Amniotic stem cell (primary cell): ENCODE results near the gene ACADVL.
"Not testable (repeated sequence)": the region's sequence is repeated elsewhere in the genome, so short reads cannot be mapped to it uniquely, and the experiment has no call there.

Source experiments
- DNase-seq: peaks from one replicate; lab custom pipeline; 2025; lab: John Stamatoyannopoulos, UW

The ACADVL gene

DNA sequence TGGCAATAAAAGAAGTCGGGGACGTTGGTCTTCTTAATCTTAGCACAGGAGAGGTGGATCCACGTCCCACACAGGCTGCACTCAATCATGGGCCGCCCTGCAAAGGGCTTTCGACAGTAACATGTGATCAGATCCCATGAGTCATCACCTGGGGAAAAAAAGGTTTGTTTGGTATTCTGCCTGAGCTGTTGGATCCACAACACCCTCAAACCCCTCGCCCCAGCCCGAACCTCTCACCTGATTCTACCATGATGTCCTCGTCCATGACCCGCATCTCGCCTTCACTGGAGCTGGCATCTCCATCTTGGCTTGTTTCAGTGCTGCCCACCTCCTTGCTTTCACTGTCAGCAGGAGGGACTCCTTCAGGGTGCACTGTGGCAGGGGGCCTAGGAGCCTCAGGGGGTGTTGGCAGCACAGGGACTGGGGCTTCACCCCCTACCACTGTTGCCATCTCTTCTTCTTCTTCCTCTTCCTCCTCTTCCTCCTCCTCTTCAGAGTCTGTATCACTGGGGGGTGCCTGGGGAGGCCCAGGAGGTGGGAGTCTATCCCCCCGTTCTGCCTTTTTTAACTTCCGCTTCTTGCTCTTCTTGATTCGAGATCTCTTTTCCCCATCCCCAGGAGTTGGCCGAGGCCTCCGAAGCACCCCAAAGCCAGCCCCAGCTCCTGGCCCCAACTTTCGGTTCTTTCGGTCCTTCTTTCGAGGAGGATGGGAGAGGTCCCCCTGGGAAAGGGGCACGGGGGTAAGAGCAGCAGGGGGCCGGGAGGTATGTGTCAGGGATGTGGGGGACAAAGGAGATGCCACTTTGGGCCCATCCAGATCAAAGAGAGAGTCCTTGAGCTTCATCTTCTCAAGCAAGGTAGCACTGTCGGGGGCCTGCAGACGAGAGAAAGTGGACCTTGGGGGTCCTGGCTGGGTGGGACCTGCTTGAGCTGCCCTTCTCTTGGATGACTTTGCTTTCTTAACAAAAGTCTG lies 16.2 kb downstream of the ACADVL start:
- DNase-seq: no peak

DNA sequence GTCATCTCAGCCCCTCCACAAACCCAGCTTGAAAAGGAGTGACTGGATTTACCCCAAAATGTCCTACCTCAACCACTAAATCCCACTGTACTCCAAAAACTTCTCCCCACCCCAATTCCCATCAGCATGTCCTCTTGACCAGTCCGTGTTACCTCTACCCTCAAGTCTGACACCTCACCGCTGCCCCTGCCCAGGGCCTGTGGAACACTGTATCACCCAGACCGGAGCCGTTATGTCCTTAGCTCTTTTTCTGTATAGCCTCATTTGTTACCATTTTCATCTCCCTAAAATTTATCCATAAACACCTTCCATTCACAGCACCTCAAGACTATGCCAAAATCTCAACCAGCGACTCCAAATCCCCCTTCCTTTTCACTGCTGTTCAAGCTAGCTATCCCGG lies 17.1 kb downstream of the ACADVL start:
- no peak for DNase-seq

DNA sequence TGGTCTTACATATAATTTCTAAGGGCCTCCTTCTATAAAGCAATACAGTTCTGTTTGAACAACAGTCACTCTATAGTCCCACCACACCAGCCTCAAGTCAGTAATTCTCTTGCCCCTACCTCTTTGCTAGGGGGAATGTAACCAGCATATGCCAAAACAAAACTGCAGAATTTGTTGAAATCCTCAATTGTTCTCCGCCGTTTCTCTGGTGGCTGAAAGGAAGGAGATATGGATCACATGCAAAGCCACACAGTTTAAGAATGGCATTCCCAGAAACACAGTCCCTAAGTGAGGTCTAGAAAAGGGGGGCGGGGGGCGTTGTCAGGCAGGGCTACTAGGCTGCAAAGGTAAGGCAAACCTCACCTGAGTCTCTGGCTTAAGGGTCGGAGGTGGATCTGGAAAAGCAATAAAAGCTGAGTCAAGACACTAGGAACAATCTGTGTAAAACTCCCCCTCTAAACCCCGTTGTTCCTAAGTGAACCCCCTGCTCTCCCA lies 17.6 kb downstream of the ACADVL start:
- DNase-seq: no peak

DNA sequence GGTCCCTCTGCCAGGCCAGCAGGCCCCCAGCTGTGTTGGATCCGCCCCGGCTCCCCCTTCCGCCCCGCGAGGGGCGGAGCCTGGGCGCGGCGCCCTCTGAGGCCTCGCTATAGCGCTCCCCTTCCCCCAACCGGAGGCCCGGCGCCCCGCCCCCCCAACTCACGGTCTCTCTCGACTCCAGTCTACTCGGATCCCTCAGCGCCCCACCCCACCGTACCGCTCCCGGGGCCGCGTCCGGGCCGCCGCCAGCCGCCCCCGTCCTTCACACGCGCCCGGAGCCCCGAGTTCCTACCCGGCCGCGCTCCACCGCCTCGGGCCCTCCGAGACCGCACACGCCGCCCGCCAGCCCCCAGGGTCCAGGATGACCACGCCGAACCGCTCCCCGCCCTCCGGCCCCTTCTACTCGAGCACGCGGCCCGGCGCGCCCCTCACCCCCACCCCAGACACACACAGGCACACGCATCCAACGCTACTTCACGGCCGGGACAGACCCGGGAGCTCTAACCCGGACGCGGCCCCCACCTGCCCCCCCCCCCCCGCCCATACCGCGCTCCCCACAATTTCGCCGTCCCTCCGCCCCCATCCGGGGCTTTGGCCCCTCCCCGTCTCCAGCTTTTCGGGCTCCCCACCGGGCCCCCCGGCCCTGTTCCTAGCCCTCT lies 18.2 kb downstream of the ACADVL start:
- no peak for DNase-seq

DNA sequence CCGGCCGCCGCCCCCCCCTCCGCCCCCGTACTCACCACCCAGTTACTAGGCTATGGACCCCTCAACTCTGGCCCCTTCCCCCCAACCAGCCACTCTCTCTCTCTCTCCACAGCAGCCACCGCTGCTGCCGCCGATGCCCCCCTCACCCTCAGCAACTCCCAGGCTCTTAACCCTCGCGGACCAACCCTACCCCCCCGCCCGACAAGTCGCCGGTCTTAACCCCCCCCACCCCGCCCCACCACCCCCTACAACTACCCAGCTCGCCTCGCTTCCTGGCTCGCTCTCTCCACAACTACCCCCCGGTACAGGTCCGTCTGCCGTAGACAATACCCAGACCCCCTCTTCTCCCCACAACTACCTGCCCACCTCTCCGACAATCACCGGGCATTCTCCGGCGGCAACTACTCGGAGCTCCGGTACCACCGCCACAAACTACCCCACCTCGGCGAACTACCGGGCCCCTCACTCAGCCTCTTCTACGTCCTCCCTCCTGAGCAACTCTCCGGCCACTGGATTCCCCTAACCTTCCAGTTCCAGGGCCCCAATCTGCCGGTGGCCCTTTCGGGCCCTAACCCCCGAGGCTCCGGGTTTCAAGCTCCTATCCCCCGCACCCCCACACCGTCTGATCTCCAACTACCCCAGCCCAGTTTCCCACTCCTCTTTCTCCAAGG lies 18.8 kb downstream of the ACADVL start:
- no peak for DNase-seq

DNA sequence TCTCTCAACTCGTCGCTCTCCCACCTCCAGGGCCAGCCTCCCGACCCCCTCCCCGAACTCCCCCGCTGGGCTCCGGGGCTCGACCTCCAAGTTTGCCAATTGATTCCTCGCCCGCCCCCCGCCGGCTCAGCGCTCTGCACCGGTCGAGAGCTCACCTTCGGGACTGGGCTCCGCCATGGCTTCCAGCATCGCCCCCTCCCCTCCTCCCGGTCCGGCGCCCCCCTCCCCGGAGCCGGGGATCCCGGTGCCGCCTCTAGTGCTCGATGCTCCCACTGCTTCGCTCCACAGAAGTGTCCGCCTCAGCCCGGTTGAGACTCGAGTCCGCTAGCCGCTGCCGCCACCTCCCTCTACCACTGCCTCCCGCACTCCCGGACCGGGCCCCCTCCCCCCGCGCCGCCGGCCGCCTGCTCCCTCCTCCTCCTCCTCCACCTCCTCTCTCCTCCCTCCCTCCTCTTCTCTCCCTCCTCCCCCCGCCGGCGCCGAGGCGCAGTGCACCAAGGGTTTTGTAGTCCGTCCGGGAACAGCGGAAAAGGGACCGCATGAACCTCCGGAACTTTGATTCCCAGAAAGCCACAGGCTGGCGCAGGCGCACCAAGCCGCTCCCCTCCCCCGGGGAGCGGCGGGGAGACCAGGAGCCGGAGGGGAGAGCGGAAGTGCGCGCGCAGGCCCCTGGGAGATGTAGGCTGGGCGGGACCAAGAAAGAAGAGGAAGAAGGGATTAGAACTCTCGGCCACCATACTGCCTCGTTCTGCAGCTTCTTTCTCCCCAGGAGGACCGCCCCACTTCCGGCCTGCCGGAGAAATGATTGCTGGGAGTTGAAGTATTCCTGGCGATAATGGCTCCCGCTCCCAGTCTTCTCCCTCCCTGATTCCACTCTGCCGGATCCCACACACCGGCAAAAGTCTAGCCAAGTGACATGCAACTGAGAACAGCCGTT lies 19.6 kb downstream of the ACADVL start, which contains the start of gene PHF23:
PHF23 (minus strand) TSS at position 367 of the 937 bp plus-strand sequence; CDS start at position 189, 178 bp downstream.
- peak; percentile 99 for DNase-seq

DNA sequence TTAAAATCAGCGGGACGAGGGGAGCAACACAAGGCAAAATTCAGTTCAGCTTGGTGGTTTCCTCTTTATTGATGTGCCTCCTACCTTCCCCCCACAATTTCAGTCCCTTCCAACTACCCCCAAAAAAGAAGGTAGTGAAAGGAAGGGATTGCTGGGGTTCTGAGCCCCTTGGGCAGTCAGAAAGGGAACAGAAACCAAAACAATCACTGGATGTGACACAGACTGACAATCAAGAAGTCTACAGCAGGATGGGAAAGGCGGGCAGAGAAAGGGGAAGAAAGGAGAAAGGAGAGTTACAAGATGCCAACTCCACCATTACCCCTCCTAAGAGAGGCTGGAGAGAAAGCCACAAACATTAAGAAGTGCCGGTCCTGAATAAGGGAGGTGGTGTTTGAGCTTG lies 20.6 kb downstream of the ACADVL start:
- no peak for DNase-seq

DNA sequence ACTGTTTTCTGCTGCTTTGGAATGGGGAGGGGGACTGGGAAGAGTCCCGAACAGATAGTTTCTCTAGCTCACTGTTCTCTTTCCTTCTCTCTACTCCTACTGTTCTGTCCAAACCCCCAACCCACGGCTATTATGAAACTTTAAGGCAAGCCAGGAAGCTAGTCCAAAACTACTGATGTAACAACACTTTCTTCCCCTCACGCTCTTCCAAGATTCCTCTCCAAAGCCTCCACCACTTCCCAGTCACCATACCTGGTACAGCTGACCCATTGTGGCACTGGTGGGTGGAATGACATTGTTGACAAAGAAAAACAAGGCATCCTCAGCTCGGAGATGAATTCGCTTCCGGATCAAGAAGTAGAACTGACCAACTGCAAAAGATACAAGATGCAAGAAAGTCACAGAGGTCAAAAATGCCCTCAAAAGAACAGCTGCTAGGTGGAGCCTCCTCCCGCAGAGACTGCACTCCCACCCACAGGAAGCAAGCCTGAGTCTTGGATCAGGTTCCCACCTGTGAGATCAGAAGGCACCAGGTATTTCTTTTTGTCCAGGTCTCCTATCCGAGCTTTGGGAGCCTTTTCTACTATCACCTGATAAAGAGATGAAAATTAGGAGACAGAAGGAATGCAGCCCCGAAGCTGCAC lies 21.5 kb downstream of the ACADVL start:
- no peak for DNase-seq

DNA sequence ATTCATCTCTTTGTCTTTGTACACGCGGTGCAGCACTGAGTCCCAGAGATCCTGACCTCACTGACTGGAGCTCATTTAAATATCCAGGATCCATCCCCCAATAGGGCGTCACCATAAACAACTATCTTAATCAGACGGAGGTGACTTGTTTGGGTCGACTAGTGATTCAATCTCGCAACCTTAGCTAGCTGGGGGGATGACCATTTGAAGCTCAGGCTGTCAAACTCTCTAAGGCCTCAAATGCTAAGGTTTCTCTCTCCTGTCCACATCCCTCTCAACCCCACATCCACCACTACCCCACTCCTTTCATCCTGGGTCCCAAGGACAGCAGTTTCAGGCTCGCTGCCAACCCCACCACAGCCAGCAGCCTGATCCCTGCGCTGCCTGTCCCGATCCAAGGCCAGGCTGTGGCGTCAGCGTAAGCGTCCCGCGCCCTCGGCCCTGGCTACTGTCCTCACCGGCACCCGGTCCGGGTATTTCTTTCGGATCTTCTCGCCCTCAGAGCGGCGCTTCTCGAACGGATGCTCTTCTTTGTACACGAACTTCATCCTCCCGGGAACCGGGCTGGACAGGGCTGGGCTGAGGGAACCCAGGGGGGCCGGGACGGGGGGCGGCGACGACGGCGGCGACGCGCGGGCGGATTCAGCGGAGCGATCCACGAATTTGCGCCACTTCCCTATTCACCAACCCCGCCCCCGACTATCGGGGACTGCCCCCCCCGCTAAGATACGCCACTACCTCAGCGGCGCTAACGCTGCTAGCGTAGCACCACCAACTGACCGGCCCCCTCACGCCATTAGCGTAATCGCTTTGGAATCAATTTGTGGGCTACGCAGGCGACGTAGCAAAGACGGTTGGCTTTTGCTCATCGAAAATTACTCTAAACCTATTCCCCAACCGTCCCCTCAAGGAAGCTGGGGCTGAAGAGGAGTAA lies 22.3 kb downstream of the ACADVL start, which contains the start of gene GABARAP:
GABARAP (minus strand) TSS at position 667 of the 934 bp plus-strand sequence; CDS start at position 548, 119 bp downstream.
- DNase-seq: peak; percentile 77

DNA sequence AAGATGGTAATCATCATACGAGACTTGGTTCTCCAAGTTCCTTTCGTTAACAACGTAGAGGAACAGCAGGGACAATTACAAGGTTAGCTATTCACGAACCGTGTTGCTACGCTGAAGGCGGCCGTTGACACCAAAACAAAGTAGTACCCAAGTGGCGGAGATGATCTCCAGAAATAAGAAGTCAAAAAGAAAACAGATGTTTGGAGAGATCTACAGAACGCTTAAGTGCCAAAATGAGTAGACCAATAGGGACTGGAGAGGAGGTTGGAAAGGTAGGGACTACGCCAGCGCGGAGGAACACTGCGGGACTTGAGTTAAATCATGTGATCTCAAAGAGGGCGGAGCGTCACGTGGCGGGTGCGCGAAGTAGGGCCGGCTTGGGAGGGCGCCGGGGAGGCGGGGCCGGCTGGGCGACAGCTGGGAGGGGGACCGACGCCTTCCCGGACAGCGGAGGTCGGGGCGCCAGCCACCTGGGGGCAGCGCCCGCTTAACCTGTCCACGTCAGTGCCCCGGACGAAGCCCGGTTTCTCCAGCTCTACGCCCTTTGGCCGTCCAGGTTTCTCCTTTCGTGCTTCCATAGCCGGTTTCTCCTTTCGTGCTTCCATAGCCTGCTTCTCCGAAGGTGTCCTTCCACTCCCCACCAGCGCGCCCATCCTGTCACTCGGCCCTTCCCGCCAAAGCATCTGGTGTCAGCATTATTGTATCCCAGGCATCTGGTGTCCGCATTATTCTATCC lies 23.1 kb downstream of the ACADVL start:
- peak; percentile 79 for DNase-seq

DNA sequence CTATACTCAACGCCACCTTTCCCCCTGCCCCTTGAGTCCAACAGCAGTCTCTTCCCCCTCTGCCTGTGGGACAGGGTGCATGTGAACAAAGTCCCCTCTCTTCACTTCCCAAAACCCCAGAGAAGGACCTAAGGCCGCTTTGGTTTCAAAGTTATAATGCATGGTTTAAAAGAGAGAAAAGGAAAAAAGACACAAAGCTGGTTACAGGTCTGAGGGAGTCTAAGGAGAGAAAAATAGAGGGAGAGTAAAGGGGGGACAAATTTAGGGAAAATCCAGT lies 23.7 kb downstream of the ACADVL start:
- DNase-seq: no peak

DNA sequence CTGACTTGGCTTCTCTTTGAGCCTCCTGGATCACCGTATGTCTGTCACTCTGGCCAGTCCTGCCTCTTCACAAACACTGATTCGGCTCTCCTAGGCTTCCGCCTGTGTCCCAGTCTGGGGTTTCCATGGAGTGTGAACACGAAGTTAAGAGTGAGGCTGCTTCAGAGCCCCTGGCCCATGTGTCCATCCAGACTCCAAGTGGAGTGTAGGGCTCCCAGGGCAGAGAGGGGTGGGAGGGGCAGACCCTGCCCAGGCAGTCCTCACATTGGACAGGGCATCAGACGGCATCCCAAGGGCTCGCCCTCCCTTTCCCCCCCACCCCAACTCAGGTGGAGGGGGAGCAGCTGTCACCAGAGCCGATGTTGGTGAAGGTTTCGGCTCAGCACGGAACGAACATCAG lies 24.1 kb downstream of the ACADVL start:
- DNase-seq: not testable (repeated sequence)

DNA sequence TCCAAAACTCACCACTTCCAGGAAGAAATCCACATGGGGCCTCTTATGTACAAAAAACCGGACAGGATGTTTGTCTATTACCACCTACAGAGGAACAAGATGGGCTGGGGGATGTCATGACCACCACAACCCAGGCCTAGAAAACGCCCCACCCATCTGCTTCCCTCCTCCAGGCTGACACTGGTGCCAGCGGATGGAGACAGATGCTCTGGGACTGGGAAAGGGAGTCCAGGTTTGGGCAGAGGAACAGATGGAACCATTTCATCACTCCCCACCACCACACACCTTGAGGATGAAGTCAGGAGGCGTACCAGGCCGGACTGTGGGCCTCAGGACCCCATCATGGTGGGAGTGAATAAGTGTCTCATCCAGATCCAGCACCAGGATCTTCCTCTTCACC lies 27.0 kb downstream of the ACADVL start:
- no peak for DNase-seq

DNA sequence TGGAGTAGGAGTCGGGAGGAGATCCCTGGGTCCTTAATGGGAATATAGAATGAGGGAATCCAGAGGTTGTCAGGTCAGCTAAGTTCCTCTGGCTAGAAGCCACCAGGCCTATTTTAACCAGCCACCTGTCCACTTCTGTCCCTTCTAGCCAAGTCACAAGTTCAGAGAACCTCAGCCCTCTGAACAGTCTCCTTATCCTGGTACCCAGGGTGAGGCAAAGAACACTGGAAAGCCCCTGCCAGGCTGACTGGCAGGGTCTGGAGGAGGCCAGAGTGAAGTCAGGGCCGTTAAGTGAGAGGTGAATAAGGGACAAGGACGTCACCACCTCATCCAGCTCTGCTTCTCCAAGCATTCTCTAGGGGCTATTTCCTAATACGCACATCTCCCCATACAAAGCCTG lies 29.1 kb downstream of the ACADVL start:
- no peak for DNase-seq

DNA sequence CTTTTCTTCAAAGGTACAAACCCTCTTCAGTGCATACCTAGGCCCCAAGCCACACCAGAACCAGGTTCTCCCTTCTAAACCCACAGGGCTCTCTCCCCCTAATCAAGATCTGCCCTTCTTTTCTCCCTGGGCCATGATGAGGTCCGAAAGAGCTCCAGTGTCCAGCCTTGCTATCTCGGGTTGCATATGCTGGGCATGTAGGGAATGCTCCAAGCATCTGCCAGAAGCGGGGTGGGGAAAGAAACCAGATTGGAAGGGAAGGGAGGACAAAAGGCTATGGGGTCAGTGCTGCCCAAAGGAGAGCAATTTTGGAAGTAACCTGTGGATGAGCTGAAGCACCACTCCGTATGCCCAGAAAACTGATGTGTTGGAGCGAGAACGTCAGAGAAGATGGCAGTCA lies 29.5 kb downstream of the ACADVL start:
- DNase-seq: no peak

DNA sequence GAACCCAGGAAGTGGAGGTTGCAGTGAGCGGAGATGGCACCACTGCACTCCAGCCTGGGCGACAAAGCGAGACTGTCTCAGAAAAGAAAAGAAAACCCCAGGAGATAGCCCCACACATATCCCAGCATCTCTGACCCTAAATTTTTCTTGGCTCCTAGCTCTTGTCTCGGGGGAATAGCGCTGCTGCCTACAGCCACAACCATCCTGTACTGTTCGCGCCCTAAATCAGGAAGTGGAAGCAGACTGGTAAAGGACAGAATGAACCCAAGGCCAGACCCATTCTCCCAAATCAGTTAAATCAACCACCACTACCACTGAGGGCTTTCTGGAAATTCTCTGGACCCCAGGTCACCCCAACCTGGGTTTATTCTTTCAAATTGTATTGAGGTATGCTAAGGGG lies 30.1 kb downstream of the ACADVL start:
- DNase-seq: no peak

DNA sequence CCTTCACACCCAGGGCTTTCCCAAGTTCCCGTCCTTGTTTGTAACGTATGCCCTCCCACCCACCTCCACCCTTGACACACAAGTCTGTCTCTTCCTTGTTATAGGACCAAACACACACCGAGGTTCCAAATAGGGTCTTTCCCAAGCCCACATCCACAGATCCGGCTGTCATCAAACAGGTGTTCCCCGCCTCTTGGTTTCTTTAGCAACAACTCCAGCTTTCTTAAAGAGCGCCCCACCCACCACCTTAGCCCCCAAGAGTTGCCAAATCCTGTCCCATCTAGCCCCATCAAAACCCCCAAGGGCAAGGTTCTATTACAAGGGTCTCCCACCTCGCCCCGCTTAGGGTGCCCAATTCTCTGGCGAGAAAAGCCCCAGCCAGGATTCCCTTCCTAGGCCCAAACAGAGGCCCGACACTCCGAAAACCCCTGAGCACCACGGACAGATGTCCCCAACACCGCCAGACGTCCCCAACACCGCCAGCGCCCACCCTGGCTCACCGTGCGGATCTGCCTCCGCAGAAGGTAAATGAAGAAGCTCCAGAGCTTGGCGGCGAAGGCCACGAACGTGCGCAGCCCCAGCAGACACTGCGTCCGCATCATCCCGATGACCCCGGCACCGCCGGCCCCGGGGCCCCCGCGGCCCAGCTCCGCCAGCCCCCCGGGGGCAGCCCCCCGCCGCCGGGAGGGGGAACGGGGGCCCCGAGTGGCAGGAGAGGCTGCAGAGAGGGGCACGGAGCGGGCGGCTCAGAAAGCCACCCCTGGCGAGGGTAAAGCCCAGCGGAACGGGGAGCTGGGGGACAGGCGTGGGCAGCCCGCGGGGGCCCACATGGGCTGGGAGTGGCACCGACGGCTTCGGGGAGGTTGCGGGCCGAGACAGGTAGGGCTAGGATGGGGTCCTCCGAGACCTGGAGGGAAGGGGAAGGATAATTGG lies 31.2 kb downstream of the ACADVL start:
- DNase-seq: no peak

DNA sequence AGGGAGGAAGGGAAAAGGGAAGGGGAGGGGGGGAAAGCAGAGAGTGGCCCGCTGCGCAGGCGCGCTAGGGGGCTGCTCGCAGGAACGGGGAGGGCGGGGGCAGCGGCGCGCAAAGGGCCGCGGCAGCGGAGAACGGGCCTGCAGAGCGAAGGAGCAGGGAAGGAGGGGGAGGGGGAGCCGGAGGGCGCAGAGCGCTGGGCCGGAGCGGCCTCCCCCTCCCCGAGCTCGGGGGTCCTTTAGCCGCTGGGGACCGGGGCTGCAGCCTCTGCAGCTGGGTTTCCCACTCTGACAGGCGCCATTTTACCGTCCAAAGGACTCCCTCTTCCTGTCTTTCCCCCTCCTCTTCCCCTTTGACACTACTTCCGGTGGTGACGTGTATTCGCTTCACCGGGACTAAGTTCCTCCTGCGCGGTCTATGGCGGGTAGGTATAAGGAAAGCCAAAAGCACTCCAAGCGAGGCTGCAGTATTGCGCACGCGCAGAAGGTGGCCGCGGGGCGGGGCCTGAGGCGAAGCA lies 32.0 kb downstream of the ACADVL start, which contains the start of gene CTDNEP1:
CTDNEP1 (minus strand) TSS at position 74 of the 515 bp plus-strand sequence. CDS start 438 bp downstream, outside the sequence.
- peak; percentile 92 for DNase-seq
